K562 (cell line): ENCODE results near the gene EPGN. TPM values are rescaled to one million over a fixed set of nuclear protein-coding genes. Genes with fewer than 3 reads are reported as not detected.

Source experiments
- BCL6 ChIP-seq: fragments of 250-450 bp; sonication (Bioruptor Pico); IDR thresholded peaks from 2 replicates; pipeline ENCODE4 v1.4.0; 2020
- CEBPG ChIP-seq, 3 experiments: fragments of 200-800 bp in 1 of 3; sonication (Bioruptor generic) in 1 of 3; sonication (generic) in 1 of 3; formaldehyde crosslinking in 1 of 3; IDR thresholded peaks in 2 of 3; conservative IDR thresholded peaks in 1 of 3; 2 replicates each; pipeline versions ENCODE4 v1.6.1 to v1.8.0; 2016 to 2022; ENCODE audit warnings: missing compliant biosample characterization in 2 of 3, missing genetic modification characterization in 2 of 3, mild to moderate bottlenecking in 1 of 3, missing genetic modification reagents in 1 of 3
- CSDE1 ChIP-seq, 2 experiments: fragments of 450-650 bp; IDR thresholded peaks; 2 replicates each; pipeline ENCODE4 v1.6.1; 2016; ENCODE audit warnings: mild to moderate bottlenecking in 1 of 2
- FOS ChIP-seq: IDR thresholded peaks from 3 replicates; pipeline ENCODE4 v1.6.1; 2011; ENCODE audit not compliant: insufficient read length; ENCODE audit errors: extremely low read depth
- HNRNPL ChIP-seq: fragments of 200-400 bp; formaldehyde crosslinking; IDR thresholded peaks from 2 replicates; pipeline ENCODE4 v1.6.1; 2017; ENCODE audit warnings: low read depth, mild to moderate bottlenecking, low read length
- MCM2 ChIP-seq: fragments of 450-650 bp; IDR thresholded peaks from 2 replicates; pipeline ENCODE4 v1.6.1; 2017; ENCODE audit warnings: low read depth, mild to moderate bottlenecking
- NCOR1 ChIP-seq: fragments of 450-650 bp; IDR thresholded peaks from 2 replicates; pipeline ENCODE4 v1.6.1; 2016; ENCODE audit warnings: mild to moderate bottlenecking, moderate library complexity
- PHF8 ChIP-seq: fragments of 200-600 bp; sonication (generic); IDR thresholded peaks from 2 replicates; pipeline ENCODE4 v1.6.1; 2012; ENCODE audit warnings: mixed run types, mild to moderate bottlenecking, inconsistent platforms, low read length, moderate library complexity, borderline replicate concordance
- POLR2G ChIP-seq: fragments of 200-400 bp; formaldehyde crosslinking; IDR thresholded peaks from 2 replicates; pipeline ENCODE4 v1.6.1; 2017; ENCODE audit warnings: low read depth, mild to moderate bottlenecking, antibody characterized with exemption, low read length, moderate library complexity
- SRSF1 ChIP-seq: fragments of 200-400 bp; formaldehyde crosslinking; IDR thresholded peaks from 2 replicates; pipeline ENCODE4 v1.6.1; 2017; ENCODE audit warnings: mild to moderate bottlenecking, low read depth, low read length, moderate library complexity
- TBP ChIP-seq: optimal IDR thresholded peaks from 2 replicates; pipeline ENCODE3; 2011; ENCODE audit warnings: low read depth, low read length, improper control_type of control experiment
- TCF7 ChIP-seq: sonication (generic); IDR thresholded peaks from 2 replicates; pipeline ENCODE4 v1.6.1; 2016; ENCODE audit warnings: antibody characterized with exemption, borderline replicate concordance
- ZNF224 ChIP-seq: sonication (generic); formaldehyde crosslinking; IDR thresholded peaks from 2 replicates; pipeline ENCODE4 v1.8.0; 2022; ENCODE audit warnings: mild to moderate bottlenecking, missing genetic modification reagents
- polyA plus RNA-seq, 8 experiments: library from polyadenylated mRNA; depleted of rRNA in 4 of 8; stranded (reverse) in 5 of 8; unstranded in 3 of 8; fragments of >200 nt; fragmentation: Nextera tagmentation in 2 of 8; fragmentation: Illumina TruSeq in 1 of 8; extraction: Ambion mirVana in 2 of 8; extraction: Trizol in 1 of 8; gene quantifications; 2 replicates each; pipeline versions ENCODE4 v1.2.1 to v1.2.3, GENCODE V29; 2011 to 2014; ENCODE audit warnings: inconsistent platforms in 1 of 8, missing spikeins in 1 of 8
- total RNA-seq, 7 experiments: library from RNA; depleted of rRNA in 6 of 7; stranded (reverse); fragments of >200 nt in 6 of 7; fragmentation: Illumina TruSeq in 2 of 7; extraction: Trizol in 2 of 7; gene quantifications; 2 replicates each; pipeline versions ENCODE4 v1.2.1 to v1.2.3, GENCODE V29; 2011 to 2021; ENCODE audit warnings: low replicate concordance in 1 of 7
- TF ChIP-seq, protein P1 (sequence below), 2 experiments: fragments of 450-650 bp; IDR thresholded peaks; 2 replicates each; pipeline ENCODE4 v1.6.1; 2018; ENCODE audit warnings: mild to moderate bottlenecking in 2 of 2, low read depth in 1 of 2; ENCODE audit not compliant: partially characterized antibody in 2 of 2
- TF ChIP-seq, protein P2 (sequence below): fragments of 200-400 bp; formaldehyde crosslinking; IDR thresholded peaks from 2 replicates; pipeline ENCODE4 v1.6.1; 2017; ENCODE audit warnings: mild to moderate bottlenecking, low read depth, low read length, moderate library complexity
- TF ChIP-seq, protein P3 (sequence below): sonication (generic); formaldehyde crosslinking; IDR thresholded peaks from 2 replicates; pipeline ENCODE4 v1.8.0; 2022; ENCODE audit warnings: missing genetic modification reagents, mild to moderate bottlenecking, moderate library complexity, borderline replicate concordance
- TF ChIP-seq, protein P4 (sequence below): fragments of 450-650 bp; IDR thresholded peaks from 2 replicates; pipeline ENCODE4 v1.6.1; 2016; ENCODE audit warnings: mild to moderate bottlenecking

The EPGN gene
- total and polyA plus RNA-seq, 9 of the 15 experiments (the other 6 are each of a cell fraction or from before 2014, with no cell fraction given), result 0.10 to 0.56 TPM; not detected in 7

DNA sequence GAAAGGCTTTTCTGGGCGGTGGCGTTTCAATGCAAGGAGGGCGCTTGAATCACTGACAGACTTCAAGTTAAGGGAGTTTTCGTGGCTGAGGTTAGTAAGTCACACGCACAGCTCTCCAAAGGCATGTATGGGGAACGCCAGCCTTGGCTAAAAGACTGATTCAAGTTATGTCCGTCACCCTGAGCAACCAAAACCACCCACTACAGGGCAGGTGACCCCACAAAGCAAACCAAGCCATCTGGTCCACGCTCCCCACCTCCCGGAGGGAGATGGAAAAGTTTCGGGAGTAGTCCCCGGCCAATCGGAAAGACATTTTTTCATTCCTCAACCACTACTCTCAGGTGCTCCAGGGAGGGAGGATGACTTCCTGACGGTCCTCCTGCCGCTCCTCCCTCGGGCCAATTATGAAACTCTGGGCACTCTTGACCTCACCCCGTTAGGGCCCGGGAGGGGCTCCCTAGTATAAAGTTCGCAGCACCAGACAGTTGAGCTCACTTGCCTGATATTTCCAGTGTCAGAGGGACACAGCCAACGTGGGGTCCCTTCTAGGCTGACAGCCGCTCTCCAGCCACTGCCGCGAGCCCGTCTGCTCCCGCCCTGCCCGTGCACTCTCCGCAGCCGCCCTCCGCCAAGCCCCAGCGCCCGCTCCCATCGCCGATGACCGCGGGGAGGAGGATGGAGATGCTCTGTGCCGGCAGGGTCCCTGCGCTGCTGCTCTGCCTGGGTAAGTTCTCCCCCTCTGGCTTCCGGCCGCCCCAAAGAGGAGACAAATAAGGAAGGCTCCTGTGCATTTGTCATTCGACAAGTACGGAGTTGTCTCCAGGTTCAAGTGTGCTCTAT, 56.6 kb downstream of the EPGN start, which contains the start of gene EREG (continued):
- TF ChIP-seq, protein P1, sequence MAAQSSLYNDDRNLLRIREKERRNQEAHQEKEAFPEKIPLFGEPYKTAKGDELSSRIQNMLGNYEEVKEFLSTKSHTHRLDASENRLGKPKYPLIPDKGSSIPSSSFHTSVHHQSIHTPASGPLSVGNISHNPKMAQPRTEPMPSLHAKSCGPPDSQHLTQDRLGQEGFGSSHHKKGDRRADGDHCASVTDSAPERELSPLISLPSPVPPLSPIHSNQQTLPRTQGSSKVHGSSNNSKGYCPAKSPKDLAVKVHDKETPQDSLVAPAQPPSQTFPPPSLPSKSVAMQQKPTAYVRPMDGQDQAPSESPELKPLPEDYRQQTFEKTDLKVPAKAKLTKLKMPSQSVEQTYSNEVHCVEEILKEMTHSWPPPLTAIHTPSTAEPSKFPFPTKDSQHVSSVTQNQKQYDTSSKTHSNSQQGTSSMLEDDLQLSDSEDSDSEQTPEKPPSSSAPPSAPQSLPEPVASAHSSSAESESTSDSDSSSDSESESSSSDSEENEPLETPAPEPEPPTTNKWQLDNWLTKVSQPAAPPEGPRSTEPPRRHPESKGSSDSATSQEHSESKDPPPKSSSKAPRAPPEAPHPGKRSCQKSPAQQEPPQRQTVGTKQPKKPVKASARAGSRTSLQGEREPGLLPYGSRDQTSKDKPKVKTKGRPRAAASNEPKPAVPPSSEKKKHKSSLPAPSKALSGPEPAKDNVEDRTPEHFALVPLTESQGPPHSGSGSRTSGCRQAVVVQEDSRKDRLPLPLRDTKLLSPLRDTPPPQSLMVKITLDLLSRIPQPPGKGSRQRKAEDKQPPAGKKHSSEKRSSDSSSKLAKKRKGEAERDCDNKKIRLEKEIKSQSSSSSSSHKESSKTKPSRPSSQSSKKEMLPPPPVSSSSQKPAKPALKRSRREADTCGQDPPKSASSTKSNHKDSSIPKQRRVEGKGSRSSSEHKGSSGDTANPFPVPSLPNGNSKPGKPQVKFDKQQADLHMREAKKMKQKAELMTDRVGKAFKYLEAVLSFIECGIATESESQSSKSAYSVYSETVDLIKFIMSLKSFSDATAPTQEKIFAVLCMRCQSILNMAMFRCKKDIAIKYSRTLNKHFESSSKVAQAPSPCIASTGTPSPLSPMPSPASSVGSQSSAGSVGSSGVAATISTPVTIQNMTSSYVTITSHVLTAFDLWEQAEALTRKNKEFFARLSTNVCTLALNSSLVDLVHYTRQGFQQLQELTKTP (IDR thresholded peaks at IDR 0.05; ENCODE audit: low read depth in 1 of 2, partially characterized antibody in 2 of 2), result no peak
- TF ChIP-seq MCM2 (peak; percentile 65; the same call in 1 of the 2 replicates), HNRNPL (no peak), BCL6 (CRISPR knock-in tag) (no peak), CEBPG (CRISPR knock-in tag; IDR thresholded peaks at IDR 0.05) (peak; percentile 33; the same call in 1 of the 2 replicates), CEBPG (tag; conservative IDR thresholded peaks at IDR 0.05 in 1 of 2, IDR thresholded peaks at IDR 0.05 in 1 of 2) (no peak), ZNF224 (CRISPR knock-in tag) (no peak), TCF7 (no peak), PHF8 (peak; percentile 21; the same call in 1 of the 2 replicates), FOS (no peak), POLR2G (peak; percentile 96), CSDE1 (IDR thresholded peaks at IDR 0.05) (no peak), TBP (peak; percentile 92), NCOR1 (no peak), SRSF1 (no peak)
- TF ChIP-seq, protein P2, sequence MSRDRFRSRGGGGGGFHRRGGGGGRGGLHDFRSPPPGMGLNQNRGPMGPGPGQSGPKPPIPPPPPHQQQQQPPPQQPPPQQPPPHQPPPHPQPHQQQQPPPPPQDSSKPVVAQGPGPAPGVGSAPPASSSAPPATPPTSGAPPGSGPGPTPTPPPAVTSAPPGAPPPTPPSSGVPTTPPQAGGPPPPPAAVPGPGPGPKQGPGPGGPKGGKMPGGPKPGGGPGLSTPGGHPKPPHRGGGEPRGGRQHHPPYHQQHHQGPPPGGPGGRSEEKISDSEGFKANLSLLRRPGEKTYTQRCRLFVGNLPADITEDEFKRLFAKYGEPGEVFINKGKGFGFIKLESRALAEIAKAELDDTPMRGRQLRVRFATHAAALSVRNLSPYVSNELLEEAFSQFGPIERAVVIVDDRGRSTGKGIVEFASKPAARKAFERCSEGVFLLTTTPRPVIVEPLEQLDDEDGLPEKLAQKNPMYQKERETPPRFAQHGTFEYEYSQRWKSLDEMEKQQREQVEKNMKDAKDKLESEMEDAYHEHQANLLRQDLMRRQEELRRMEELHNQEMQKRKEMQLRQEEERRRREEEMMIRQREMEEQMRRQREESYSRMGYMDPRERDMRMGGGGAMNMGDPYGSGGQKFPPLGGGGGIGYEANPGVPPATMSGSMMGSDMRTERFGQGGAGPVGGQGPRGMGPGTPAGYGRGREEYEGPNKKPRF, result no peak
- TF ChIP-seq, protein P3, sequence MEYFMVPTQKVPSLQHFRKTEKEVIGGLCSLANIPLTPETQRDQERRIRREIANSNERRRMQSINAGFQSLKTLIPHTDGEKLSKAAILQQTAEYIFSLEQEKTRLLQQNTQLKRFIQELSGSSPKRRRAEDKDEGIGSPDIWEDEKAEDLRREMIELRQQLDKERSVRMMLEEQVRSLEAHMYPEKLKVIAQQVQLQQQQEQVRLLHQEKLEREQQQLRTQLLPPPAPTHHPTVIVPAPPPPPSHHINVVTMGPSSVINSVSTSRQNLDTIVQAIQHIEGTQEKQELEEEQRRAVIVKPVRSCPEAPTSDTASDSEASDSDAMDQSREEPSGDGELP (CRISPR knock-in tag), result no peak; the same call in 1 of the 2 replicates
- TF ChIP-seq, protein P4, sequence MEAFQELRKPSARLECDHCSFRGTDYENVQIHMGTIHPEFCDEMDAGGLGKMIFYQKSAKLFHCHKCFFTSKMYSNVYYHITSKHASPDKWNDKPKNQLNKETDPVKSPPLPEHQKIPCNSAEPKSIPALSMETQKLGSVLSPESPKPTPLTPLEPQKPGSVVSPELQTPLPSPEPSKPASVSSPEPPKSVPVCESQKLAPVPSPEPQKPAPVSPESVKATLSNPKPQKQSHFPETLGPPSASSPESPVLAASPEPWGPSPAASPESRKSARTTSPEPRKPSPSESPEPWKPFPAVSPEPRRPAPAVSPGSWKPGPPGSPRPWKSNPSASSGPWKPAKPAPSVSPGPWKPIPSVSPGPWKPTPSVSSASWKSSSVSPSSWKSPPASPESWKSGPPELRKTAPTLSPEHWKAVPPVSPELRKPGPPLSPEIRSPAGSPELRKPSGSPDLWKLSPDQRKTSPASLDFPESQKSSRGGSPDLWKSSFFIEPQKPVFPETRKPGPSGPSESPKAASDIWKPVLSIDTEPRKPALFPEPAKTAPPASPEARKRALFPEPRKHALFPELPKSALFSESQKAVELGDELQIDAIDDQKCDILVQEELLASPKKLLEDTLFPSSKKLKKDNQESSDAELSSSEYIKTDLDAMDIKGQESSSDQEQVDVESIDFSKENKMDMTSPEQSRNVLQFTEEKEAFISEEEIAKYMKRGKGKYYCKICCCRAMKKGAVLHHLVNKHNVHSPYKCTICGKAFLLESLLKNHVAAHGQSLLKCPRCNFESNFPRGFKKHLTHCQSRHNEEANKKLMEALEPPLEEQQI, result no peak
